Activated CD4-positive, alpha-beta T cell treated with anti-CD3 and anti-CD28 coated beads for 36 hours (primary cell): ENCODE results near the gene CDYL2. TPM values are rescaled to one million over a fixed set of nuclear protein-coding genes. Genes with fewer than 3 reads are reported as not detected.
A peak's percentile ranks its signal among the peaks of the same experiment; 100 is the strongest.

Experiments used
- ATAC-seq: fragments of 200-7000 bp; cut with Tn5 transposase; one replicate; pipeline ENCODE4 v1.10.0; 2021; ENCODE audit warnings: mild to moderate bottlenecking, moderate library complexity
- CTCF ChIA-PET: fragments of 350-600 bp; sonication (Branson Sonifier 250); formaldehyde crosslinking; loops from one replicate; lab custom pipeline; 2021; ENCODE audit warnings: antibody characterized with exemption; lab: Charles Lee
- POLR2A ChIA-PET: fragments of 350-600 bp; sonication (Branson Sonifier 250); formaldehyde crosslinking; loops from one replicate; lab custom pipeline; 2021; ENCODE audit warnings: antibody characterized with exemption, inconsistent platforms; lab: Charles Lee
- DNase-seq: peaks from one replicate; pipeline ENCODE4 v3.0.0-alpha.2; 2020
- H3K27ac Mint-ChIP-seq: one replicate; pipeline ENCODE4 v1.8.0; 2021; ENCODE audit warnings: mixed read lengths
- H3K27me3 Mint-ChIP-seq: one replicate; pipeline ENCODE4 v1.8.0; 2021; ENCODE audit warnings: mixed read lengths
- H3K36me3 Mint-ChIP-seq: one replicate; pipeline ENCODE4 v1.8.0; 2021; ENCODE audit warnings: low read depth, mixed read lengths
- H3K4me1 Mint-ChIP-seq: one replicate; pipeline ENCODE4 v1.8.0; 2021; ENCODE audit warnings: mixed read lengths
- H3K4me3 Mint-ChIP-seq: one replicate; pipeline ENCODE4 v1.8.0; 2021; ENCODE audit warnings: mild to moderate bottlenecking, moderate library complexity, mixed read lengths
- H3K9me3 Mint-ChIP-seq: one replicate; pipeline ENCODE4 v1.8.0; 2021; ENCODE audit warnings: low read depth, mixed read lengths
- intact Hi-C, 2 experiments: fragments of 100-400 bp; cut with DNase I in 1 of 2; cut with micrococcal nuclease in 1 of 2; formaldehyde crosslinking; loops; one replicate each; pipeline versions ENCODE4 v1.14.2 to v1.15.1; 2022 to 2024; cut with DNase I, micrococcal nuclease
- total RNA-seq, 2 experiments: library from RNA; stranded (reverse); gene quantifications; one replicate each; pipeline ENCODE4 v1.2.3, GENCODE V29; 2021

Gene CDYL2
- total RNA-seq, 2 experiments from 2014 or later, result 17.6 to 21.5 TPM

DNA sequence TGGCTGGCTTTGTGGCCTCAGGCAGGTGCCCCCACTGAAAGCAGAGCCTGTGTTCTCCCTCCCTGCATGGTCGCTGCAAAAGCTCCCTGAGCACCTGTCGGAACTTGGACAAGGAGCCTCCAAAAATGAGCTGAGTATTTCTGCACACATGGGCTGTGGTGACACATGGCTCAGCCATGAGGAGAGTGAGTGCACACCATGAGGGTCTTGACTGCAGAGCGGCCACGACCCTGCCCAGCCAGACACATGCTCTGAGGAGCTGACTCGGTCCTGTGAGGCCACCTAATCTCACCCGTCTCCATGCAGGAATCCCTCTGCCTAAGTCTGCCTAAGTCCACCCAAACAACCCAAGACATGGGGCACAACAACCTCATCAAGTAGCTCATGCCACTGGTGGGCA is 134.7 kb downstream of the CDYL2 start:
- Mint-ChIP-seq H3K9me3 (no peaks in the 10 kb centered on the region), H3K27ac (peak overlapping the region; percentile 33), H3K36me3 (peaks cover 11% of the 10 kb centered on the region), H3K4me3 (no peak overlapping the region), H3K27me3 (no peaks in the 10 kb centered on the region), H3K4me1 (peaks cover 14% of the 10 kb centered on the region)
- POLR2A ChIA-PET, result no interaction called here
- CTCF ChIA-PET, result interaction anchor here (1.1 kb wide), 1 partner anchor 143 kb away, joined by 3 read pairs; no protein-coding TSS in a partner anchor
- intact Hi-C loops, result loop anchor here in 1 of 2 experiments (5.0 kb wide), 1 partner anchor 133 kb away; the partner anchor contains the start of gene CDYL2
- DNase-seq (no peak), ATAC-seq (no peak)

DNA sequence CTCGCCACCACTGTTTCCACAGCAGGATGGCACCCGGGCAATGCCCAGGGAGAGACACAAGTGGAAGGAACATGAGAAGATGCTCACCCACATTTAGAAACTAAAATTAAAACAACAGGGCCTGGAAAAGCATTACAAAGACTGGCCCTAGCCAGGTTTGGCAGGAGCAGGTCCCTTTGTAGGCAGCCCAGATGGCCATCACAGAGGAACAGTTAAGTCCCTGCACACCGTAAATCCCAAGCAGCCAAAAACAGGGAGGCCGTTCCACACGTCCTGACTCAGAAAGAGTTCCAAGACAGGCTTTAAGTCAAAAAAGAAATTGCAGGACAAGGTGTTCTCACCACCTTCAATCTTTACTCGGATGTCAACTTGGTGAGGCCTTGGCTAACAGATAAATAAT is 136.5 kb downstream of the CDYL2 start:
- Mint-ChIP-seq H3K36me3 (peaks cover 11% of the 10 kb centered on the region), H3K4me3 (no peak overlapping the region), H3K9me3 (no peaks in the 10 kb centered on the region), H3K27ac (no peak overlapping the region), H3K27me3 (no peaks in the 10 kb centered on the region), H3K4me1 (peaks cover 14% of the 10 kb centered on the region)
- intact Hi-C loops, result no loop called here
- ATAC-seq, result no peak
- DNase-seq, result no peak
- ChIA-PET POLR2A (no interaction called here), CTCF (no interaction called here)

DNA sequence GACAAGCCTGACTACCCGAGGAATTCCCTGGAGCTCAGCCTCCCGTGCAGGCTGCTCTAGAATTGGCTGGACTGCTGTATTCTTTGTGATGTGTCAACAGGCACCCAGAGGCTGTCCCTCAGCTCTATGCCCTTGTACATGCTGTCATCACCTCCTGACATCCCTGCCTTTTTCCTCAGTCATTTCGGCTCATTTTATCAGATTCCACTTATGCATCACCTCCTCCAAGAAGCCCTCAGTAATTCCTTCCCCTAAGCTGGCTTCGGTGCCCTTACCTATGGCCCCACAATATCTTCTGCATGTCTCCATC is 137.2 kb downstream of the CDYL2 start:
- peaks cover 11% of the 10 kb centered on the region for H3K36me3 Mint-ChIP-seq

DNA sequence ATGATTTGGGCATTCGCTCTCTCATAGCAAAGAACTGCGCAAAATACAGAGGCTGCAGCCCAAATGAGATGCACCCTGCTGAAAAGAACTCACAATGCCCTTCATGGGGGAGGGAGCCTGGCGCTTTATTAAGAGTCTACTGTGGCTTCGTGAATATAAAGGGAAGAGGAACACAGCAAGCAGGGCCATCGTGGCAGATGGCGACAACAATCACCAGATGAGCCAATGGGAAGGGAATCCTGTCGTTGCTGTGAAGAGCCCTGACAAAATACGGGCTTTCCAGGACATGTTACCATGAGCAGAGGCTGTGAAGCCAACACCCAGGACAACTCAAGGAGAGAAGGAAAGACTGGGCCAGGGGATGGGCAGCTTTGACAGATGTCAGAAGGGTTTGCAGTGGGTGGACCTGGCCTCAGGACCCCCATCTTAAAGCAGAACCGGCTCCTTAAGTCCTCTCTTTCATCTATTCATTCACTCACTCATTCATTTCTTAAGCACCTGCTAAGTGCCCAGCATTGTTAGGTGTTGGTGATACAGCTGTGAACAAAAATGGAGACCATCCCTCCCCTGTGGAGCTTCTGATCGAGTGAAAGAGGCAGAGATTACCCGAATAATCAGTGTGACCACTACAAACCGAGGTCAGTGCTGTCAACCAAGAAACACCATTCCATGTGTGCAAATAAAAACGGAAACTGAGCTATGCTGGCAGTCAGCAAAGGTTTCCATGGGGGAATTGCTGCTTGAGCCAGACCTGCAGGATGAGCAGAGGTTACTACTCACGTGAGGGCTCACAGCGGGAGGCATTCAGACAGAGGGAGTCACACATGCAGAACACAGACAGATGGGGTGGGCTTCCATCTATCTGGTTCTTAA is 137.8 kb downstream of the CDYL2 start:
- intact Hi-C loops, result no loop called here
- DNase-seq (no peak), ATAC-seq (no peak)
- ChIA-PET CTCF (no interaction called here), POLR2A (no interaction called here)
- Mint-ChIP-seq H3K9me3 (no peaks in the 10 kb centered on the region), H3K4me3 (no peak overlapping the region), H3K36me3 (peaks cover 12% of the 10 kb centered on the region), H3K4me1 (peaks cover 14% of the 10 kb centered on the region), H3K27me3 (no peaks in the 10 kb centered on the region), H3K27ac (no peak overlapping the region)

More for the DNA sequence above, 137.2 kb downstream of the CDYL2 start:
- intact Hi-C loops, result no loop called here
- Mint-ChIP-seq H3K4me3 (no peak overlapping the region), H3K4me1 (peaks cover 14% of the 10 kb centered on the region), H3K9me3 (no peaks in the 10 kb centered on the region), H3K27ac (no peak overlapping the region), H3K27me3 (no peaks in the 10 kb centered on the region)
- CTCF ChIA-PET, result no interaction called here
- ATAC-seq (no peak), DNase-seq (no peak)
- POLR2A ChIA-PET, result no interaction called here

DNA sequence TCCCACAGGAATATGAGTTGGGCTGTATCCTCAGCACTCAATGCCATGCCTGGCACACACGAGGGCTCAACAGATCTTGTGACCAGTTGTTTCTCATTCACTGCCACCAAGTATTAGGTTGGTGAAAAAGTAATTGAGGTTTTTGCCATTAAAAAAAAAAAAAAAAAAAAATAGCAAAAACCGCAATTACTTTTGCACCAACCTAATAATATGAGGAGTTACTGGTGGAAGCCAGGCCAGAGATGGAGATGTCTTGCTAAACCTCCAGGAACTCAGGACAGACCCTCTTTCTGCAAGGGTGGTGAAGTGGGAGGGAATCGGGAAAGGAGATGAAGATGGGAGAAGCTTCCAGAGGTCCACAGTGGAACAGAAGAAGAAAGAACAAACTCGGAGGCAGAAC is 139.0 kb downstream of the CDYL2 start:
- H3K36me3 Mint-ChIP-seq, result peaks cover 9% of the 10 kb centered on the region
- peaks cover under 1% of the 10 kb centered on the region for H3K9me3 Mint-ChIP-seq
- POLR2A ChIA-PET, result no interaction called here
- intact Hi-C loops, result no loop called here
- no peaks in the 10 kb centered on the region for H3K27me3 Mint-ChIP-seq
- H3K4me1 Mint-ChIP-seq, result peaks cover 7% of the 10 kb centered on the region
- DNase-seq (no peak), ATAC-seq (no peak)
- H3K4me3 Mint-ChIP-seq, result no peak overlapping the region
- no peak overlapping the region for H3K27ac Mint-ChIP-seq
- CTCF ChIA-PET, result no interaction called here

GRCh38 chr16:80664786-80665185 is 139.6 kb downstream of the CDYL2 start:
- Mint-ChIP-seq H3K9me3 (peaks cover 6% of the 10 kb centered on the region), H3K4me3 (no peak overlapping the region), H3K27me3 (no peaks in the 10 kb centered on the region), H3K27ac (no peak overlapping the region), H3K4me1 (peaks cover 1% of the 10 kb centered on the region), H3K36me3 (peaks cover 8% of the 10 kb centered on the region)
- DNase-seq (no peak), ATAC-seq (no peak)
- ChIA-PET POLR2A (no interaction called here), CTCF (no interaction called here)
- intact Hi-C loops, result no loop called here

- intact Hi-C loops, result no loop called here
- DNase-seq, result no peak
- Mint-ChIP-seq H3K36me3 (peaks cover 7% of the 10 kb centered on the region), H3K4me1 (no peaks in the 10 kb centered on the region), H3K27me3 (no peaks in the 10 kb centered on the region), H3K27ac (no peak overlapping the region), H3K4me3 (no peak overlapping the region), H3K9me3 (peaks cover 8% of the 10 kb centered on the region)
- ChIA-PET CTCF (no interaction called here), POLR2A (no interaction called here)
- ATAC-seq, result no peak
Measured at GRCh38 chr16:80664226-80664625, 140.2 kb downstream of the CDYL2 start.

- Mint-ChIP-seq H3K4me3 (no peak overlapping the region), H3K27ac (no peak overlapping the region), H3K27me3 (no peaks in the 10 kb centered on the region), H3K9me3 (peaks cover 10% of the 10 kb centered on the region), H3K4me1 (no peaks in the 10 kb centered on the region), H3K36me3 (peaks cover 10% of the 10 kb centered on the region)
- ATAC-seq, result no peak
- DNase-seq, result no peak
- intact Hi-C loops, result no loop called here
- ChIA-PET CTCF (interaction anchor here (0.5 kb wide), 2 partner anchors 13 to 183 kb away, joined by 3 read pairs; no protein-coding TSS in a partner anchor), POLR2A (no interaction called here)
Measured at GRCh38 chr16:80663078-80663477, 141.3 kb downstream of the CDYL2 start.

GRCh38 chr16:80659865-80660264 is 144.5 kb downstream of the CDYL2 start:
- DNase-seq (no peak), ATAC-seq (no peak)
- no peak overlapping the region for H3K4me3 Mint-ChIP-seq
- peaks cover 27% of the 10 kb centered on the region for H3K4me1 Mint-ChIP-seq
- peaks cover 10% of the 10 kb centered on the region for H3K36me3 Mint-ChIP-seq
- no peak overlapping the region for H3K27ac Mint-ChIP-seq
- ChIA-PET POLR2A (no interaction called here), CTCF (interaction anchor here (1.3 kb wide), 1 partner anchor 133 kb away, joined by 3 read pairs; no protein-coding TSS in a partner anchor)
- no peaks in the 10 kb centered on the region for H3K27me3 Mint-ChIP-seq
- intact Hi-C loops, result loop anchor here (5.0 kb wide), 2 partner anchors 133 to 143 kb away; no protein-coding TSS in a partner anchor
- peaks cover 10% of the 10 kb centered on the region for H3K9me3 Mint-ChIP-seq

GRCh38 chr16:80656711-80657150 is 147.7 kb downstream of the CDYL2 start:
- ChIA-PET POLR2A (no interaction called here), CTCF (interaction anchor here (0.6 kb wide), 1 partner anchor 57 kb away, joined by 3 read pairs; no protein-coding TSS in a partner anchor)
- intact Hi-C loops, result loop anchor here (1.0 to 5.0 kb wide), 6 partner anchors 76 to 151 kb away; partner anchors contain the start of gene DYNLRB2 (in 1 of the 2)
- Mint-ChIP-seq H3K27ac (peak overlapping the region; percentile 87), H3K9me3 (peaks cover 10% of the 10 kb centered on the region), H3K36me3 (peaks cover 9% of the 10 kb centered on the region), H3K27me3 (no peaks in the 10 kb centered on the region), H3K4me1 (peaks cover 27% of the 10 kb centered on the region), H3K4me3 (peak overlapping the region; percentile 77)
- ATAC-seq (peak; percentile 92), DNase-seq (peak; percentile 57)

GRCh38 chr16:80656161-80656560 is 148.2 kb downstream of the CDYL2 start:
- H3K4me3 Mint-ChIP-seq, result peak overlapping the region; percentile 77
- DNase-seq (no peak), ATAC-seq (peak; percentile 4)
- H3K9me3 Mint-ChIP-seq, result peaks cover 10% of the 10 kb centered on the region
- H3K27ac Mint-ChIP-seq, result peak overlapping the region; percentile 87
- peaks cover 27% of the 10 kb centered on the region for H3K4me1 Mint-ChIP-seq
- peaks cover 8% of the 10 kb centered on the region for H3K36me3 Mint-ChIP-seq
- intact Hi-C loops, result loop anchor here (1.0 to 5.0 kb wide), 5 partner anchors 75 to 151 kb away; no protein-coding TSS in a partner anchor
- H3K27me3 Mint-ChIP-seq, result no peaks in the 10 kb centered on the region
- ChIA-PET POLR2A (no interaction called here), CTCF (interaction anchor here (0.7 to 1.2 kb wide), 2 partner anchors 20 to 231 kb away, joined by 4 to 5 read pairs; no protein-coding TSS in a partner anchor)
